ENCODE data around the gene MYRIP.

The MYRIP gene

DNA sequence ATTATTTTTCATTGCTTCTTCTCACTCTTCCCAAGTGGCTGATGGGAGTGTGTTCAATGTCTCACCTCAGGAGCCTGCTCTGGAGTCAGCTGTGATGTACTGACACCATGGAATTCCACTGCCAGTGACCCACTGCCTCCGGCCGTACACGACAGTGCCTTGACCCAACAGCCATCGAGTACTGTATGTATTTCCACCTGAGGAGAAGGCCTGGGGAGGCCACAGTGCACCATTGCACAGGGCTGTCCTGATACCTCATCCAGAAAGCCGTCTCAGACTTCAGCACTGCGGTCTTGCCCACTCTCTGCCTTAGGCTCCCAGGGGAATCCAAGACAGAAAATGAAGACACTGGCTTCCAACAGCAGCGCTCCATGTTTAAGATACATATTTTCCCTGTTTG, 448.7 kb downstream of the MYRIP start:
- Histone ChIP-seq H3K18ac (ENCODE audit: low read depth in 1 of 2, low read length in 2 of 2) (no peak overlapping the region), H2BK120ac (ENCODE audit: low read depth, low read length) (no peak overlapping the region), H3K4me3 (ENCODE audit: insufficient read depth in 1 of 2, low read depth in 1 of 2, low read length in 2 of 2) (no peak overlapping the region), H3K4me2 (ENCODE audit: low read length, poor library complexity, severe bottlenecking) (no peak overlapping the region), H2AFZ (ENCODE audit: low read depth, low read length) (no peak overlapping the region), H3K27ac (ENCODE audit: low read length, poor library complexity, severe bottlenecking) (no peak overlapping the region), H3K4ac (ENCODE audit: low read depth in 1 of 2, low read length in 2 of 2) (no peak overlapping the region), H2BK12ac (ENCODE audit: low read length in 2 of 2) (no peak overlapping the region), H4K8ac (ENCODE audit: low read length) (no peak overlapping the region), H2BK15ac (ENCODE audit: low read depth, poor library complexity, severe bottlenecking) (no peak overlapping the region), H2BK5ac (ENCODE audit: low read depth, low read length, poor library complexity, severe bottlenecking) (no peak overlapping the region), H4K91ac (ENCODE audit: low read length) (no peak overlapping the region), H3K23ac (ENCODE audit: low read length in 2 of 2) (peak overlapping the region in 1 of 2 experiments; percentile 6), H3K4me1 (ENCODE audit: control insufficient read depth, insufficient read depth, low read depth, low read length) (no peaks in the 10 kb centered on the region), H3K79me1 (replicated peaks; ENCODE audit: low read length, poor library complexity, severe bottlenecking) (no peaks in the 10 kb centered on the region), H3K14ac (ENCODE audit: low read length in 2 of 2) (no peak overlapping the region), H3K9ac (ENCODE audit: low read length) (no peak overlapping the region), H3K27me3 (ENCODE audit: control insufficient read depth in 1 of 2, insufficient read depth in 1 of 2, low read length in 2 of 2) (no peaks in the 10 kb centered on the region), H3K9me3 (ENCODE audit: control insufficient read depth, low read length) (no peaks in the 10 kb centered on the region), H2AK5ac (ENCODE audit: low read length, severe bottlenecking) (no peak overlapping the region), H3K36me3 (ENCODE audit: control insufficient read depth in 1 of 2, insufficient read depth in 2 of 2, low read depth in 1 of 2, low read length in 2 of 2) (no peaks in the 10 kb centered on the region)
- WGBS = 82% methylated on average over 6 of the region's 7 CpGs
- DNase-seq = no peak

DNA sequence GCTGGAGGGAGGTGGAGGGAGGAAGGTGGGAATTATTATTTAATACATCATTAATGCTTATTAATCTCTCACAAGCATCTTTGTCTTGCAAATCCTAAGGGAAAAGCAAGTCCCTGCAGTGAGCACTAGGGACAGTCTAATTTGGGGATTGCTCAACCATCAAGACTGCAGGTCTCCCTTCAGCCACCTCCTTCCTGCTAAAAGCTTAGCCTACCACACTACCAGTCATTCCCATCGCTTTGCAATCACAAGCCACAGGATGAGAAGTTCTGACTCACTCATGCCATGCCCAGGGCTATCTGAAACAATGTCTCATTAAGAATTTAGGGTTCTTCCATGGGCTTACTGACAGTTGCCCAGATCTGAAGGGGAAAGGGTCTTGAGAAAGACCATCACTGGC, 449.1 kb downstream of the MYRIP start:
- WGBS = 67% methylated on average over 1 of the region's 1 CpG
- H3K4me2 ChIP-seq (ENCODE audit: low read length, poor library complexity, severe bottlenecking) = no peak overlapping the region
- H3K27ac ChIP-seq (ENCODE audit: low read length, poor library complexity, severe bottlenecking) = no peak overlapping the region

DNA sequence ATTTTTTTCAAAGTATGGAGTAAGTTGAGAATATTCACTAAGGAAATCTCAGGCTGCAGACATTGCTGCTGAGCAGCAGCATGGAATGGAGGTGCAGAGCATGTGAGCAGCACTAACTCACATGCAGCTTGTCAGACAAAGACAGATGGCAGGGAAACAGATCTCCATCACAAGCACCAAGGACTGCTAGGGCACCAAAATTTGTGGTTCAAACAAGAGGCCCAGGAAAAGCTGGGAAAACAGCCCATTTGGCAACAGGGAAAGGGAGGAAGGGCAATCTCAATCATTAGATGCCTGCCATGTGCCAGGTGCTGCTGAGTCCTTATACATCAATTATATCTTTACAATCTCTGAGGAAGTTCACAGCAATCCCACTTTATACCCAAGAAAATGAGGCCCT, 452.9 kb downstream of the MYRIP start:
- Histone ChIP-seq H3K9ac (ENCODE audit: low read length) (no peak overlapping the region), H2BK120ac (ENCODE audit: low read depth, low read length) (no peak overlapping the region), H2BK12ac (ENCODE audit: low read length in 2 of 2) (no peak overlapping the region), H3K36me3 (ENCODE audit: control insufficient read depth in 1 of 2, insufficient read depth in 2 of 2, low read depth in 1 of 2, low read length in 2 of 2) (no peaks in the 10 kb centered on the region), H3K27me3 (ENCODE audit: control insufficient read depth in 1 of 2, insufficient read depth in 1 of 2, low read length in 2 of 2) (peaks cover 0 to 5% of the 10 kb centered on the region in 2 experiments), H4K8ac (ENCODE audit: low read length) (no peak overlapping the region), H3K23ac (ENCODE audit: low read length in 2 of 2) (no peak overlapping the region), H2BK5ac (ENCODE audit: low read depth, low read length, poor library complexity, severe bottlenecking) (no peak overlapping the region), H3K4me1 (ENCODE audit: control insufficient read depth, insufficient read depth, low read depth, low read length) (no peaks in the 10 kb centered on the region), H3K79me1 (replicated peaks; ENCODE audit: low read length, poor library complexity, severe bottlenecking) (no peaks in the 10 kb centered on the region), H3K14ac (ENCODE audit: low read length in 2 of 2) (peak overlapping the region in 1 of 2 experiments; percentile 29), H2AFZ (ENCODE audit: low read depth, low read length) (no peak overlapping the region), H2AK5ac (ENCODE audit: low read length, severe bottlenecking) (no peak overlapping the region), H2BK15ac (ENCODE audit: low read depth, poor library complexity, severe bottlenecking) (no peak overlapping the region), H3K4ac (ENCODE audit: low read depth in 1 of 2, low read length in 2 of 2) (no peak overlapping the region), H3K9me3 (ENCODE audit: control insufficient read depth, low read length) (no peaks in the 10 kb centered on the region), H3K27ac (ENCODE audit: low read length, poor library complexity, severe bottlenecking) (no peak overlapping the region), H3K18ac (ENCODE audit: low read depth in 1 of 2, low read length in 2 of 2) (no peak overlapping the region), H3K4me3 (ENCODE audit: insufficient read depth in 1 of 2, low read depth in 1 of 2, low read length in 2 of 2) (no peak overlapping the region), H4K91ac (ENCODE audit: low read length) (no peak overlapping the region), H3K4me2 (ENCODE audit: low read length, poor library complexity, severe bottlenecking) (no peak overlapping the region)
- DNase-seq = no peak

More for the DNA sequence above, 449.1 kb downstream of the MYRIP start:
- no peak overlapping the region for H2BK120ac ChIP-seq (ENCODE audit: low read depth, low read length)
- H2AFZ ChIP-seq (ENCODE audit: low read depth, low read length) = no peak overlapping the region
- no peaks in the 10 kb centered on the region for H3K4me1 ChIP-seq (ENCODE audit: control insufficient read depth, insufficient read depth, low read depth, low read length)
- H3K27me3 ChIP-seq (ENCODE audit: control insufficient read depth in 1 of 2, insufficient read depth in 1 of 2, low read length in 2 of 2) = no peaks in the 10 kb centered on the region
- H3K4me3 ChIP-seq (ENCODE audit: insufficient read depth in 1 of 2, low read depth in 1 of 2, low read length in 2 of 2) = no peak overlapping the region
- no peak overlapping the region for H3K18ac ChIP-seq (ENCODE audit: low read depth in 1 of 2, low read length in 2 of 2)
- H4K91ac ChIP-seq (ENCODE audit: low read length) = no peak overlapping the region
- no peaks in the 10 kb centered on the region for H3K9me3 ChIP-seq (ENCODE audit: control insufficient read depth, low read length)
- H3K9ac ChIP-seq (ENCODE audit: low read length) = no peak overlapping the region
- H2AK5ac ChIP-seq (ENCODE audit: low read length, severe bottlenecking) = no peak overlapping the region
- H3K14ac ChIP-seq (ENCODE audit: low read length in 2 of 2) = no peak overlapping the region
- no peak overlapping the region for H2BK15ac ChIP-seq (ENCODE audit: low read depth, poor library complexity, severe bottlenecking)
- no peak overlapping the region for H3K23ac ChIP-seq (ENCODE audit: low read length in 2 of 2)
- H2BK12ac ChIP-seq (ENCODE audit: low read length in 2 of 2) = no peak overlapping the region
- no peak overlapping the region for H4K8ac ChIP-seq (ENCODE audit: low read length)
- H3K36me3 ChIP-seq (ENCODE audit: control insufficient read depth in 1 of 2, insufficient read depth in 2 of 2, low read depth in 1 of 2, low read length in 2 of 2) = no peaks in the 10 kb centered on the region
- H3K79me1 ChIP-seq (replicated peaks; ENCODE audit: low read length, poor library complexity, severe bottlenecking) = no peaks in the 10 kb centered on the region
- DNase-seq = no peak
- no peak overlapping the region for H3K4ac ChIP-seq (ENCODE audit: low read depth in 1 of 2, low read length in 2 of 2)
- H2BK5ac ChIP-seq (ENCODE audit: low read depth, low read length, poor library complexity, severe bottlenecking) = no peak overlapping the region

DNA sequence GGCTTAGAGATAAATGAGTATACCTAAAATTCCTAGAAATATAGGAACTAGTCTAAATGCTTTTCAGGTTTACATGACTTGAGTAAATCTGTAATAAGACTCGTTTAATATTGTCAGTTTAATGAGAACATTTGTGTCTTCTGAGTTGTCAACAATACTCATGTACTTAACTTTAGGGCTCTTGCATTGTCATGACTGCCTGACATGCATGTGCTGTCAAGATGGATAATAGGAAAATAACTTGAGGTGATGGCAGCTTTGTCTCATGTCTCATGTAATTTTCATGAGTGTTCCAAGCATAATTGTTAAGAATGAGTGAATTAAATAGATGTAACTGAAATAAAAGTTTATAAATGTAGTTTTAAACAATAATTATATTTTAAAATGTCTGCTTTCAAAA, 455.0 kb downstream of the MYRIP start:
- Histone ChIP-seq H3K9ac (ENCODE audit: low read length) (no peak overlapping the region), H2AK5ac (ENCODE audit: low read length, severe bottlenecking) (no peak overlapping the region), H3K4me1 (ENCODE audit: control insufficient read depth, insufficient read depth, low read depth, low read length) (peaks cover 1% of the 10 kb centered on the region), H3K23ac (ENCODE audit: low read length in 2 of 2) (no peak overlapping the region), H3K18ac (ENCODE audit: low read depth in 1 of 2, low read length in 2 of 2) (no peak overlapping the region), H2BK120ac (ENCODE audit: low read depth, low read length) (no peak overlapping the region), H3K4ac (ENCODE audit: low read depth in 1 of 2, low read length in 2 of 2) (no peak overlapping the region), H3K4me3 (ENCODE audit: insufficient read depth in 1 of 2, low read depth in 1 of 2, low read length in 2 of 2) (no peak overlapping the region), H2BK5ac (ENCODE audit: low read depth, low read length, poor library complexity, severe bottlenecking) (no peak overlapping the region), H2AFZ (ENCODE audit: low read depth, low read length) (no peak overlapping the region), H3K36me3 (ENCODE audit: control insufficient read depth in 1 of 2, insufficient read depth in 2 of 2, low read depth in 1 of 2, low read length in 2 of 2) (no peaks in the 10 kb centered on the region), H3K14ac (ENCODE audit: low read length in 2 of 2) (no peak overlapping the region), H2BK15ac (ENCODE audit: low read depth, poor library complexity, severe bottlenecking) (no peak overlapping the region), H3K27me3 (ENCODE audit: control insufficient read depth in 1 of 2, insufficient read depth in 1 of 2, low read length in 2 of 2) (peaks cover 0 to 9% of the 10 kb centered on the region in 2 experiments), H2BK12ac (ENCODE audit: low read length in 2 of 2) (no peak overlapping the region), H3K9me3 (ENCODE audit: control insufficient read depth, low read length) (no peaks in the 10 kb centered on the region), H3K79me1 (replicated peaks; ENCODE audit: low read length, poor library complexity, severe bottlenecking) (no peaks in the 10 kb centered on the region), H3K4me2 (ENCODE audit: low read length, poor library complexity, severe bottlenecking) (no peak overlapping the region), H4K91ac (ENCODE audit: low read length) (no peak overlapping the region), H4K8ac (ENCODE audit: low read length) (no peak overlapping the region), H3K27ac (ENCODE audit: low read length, poor library complexity, severe bottlenecking) (no peak overlapping the region)
- WGBS = 80% methylated on average over 1 of the region's 1 CpG
- DNase-seq = no peak
